Activated naive CD4-positive, alpha-beta T cell treated with anti-CD3 and anti-CD28 coated beads, Interleukin-2, amount 50 U/mL, for 72 hours (primary cell): ENCODE data around the gene DCTN4. TPM values are rescaled to one million over a fixed set of nuclear protein-coding genes. Genes with fewer than 3 reads are reported as not detected.

Experiments
- ATAC-seq, 2 donors: fragments of 150-1000 bp; cut with Tn5 transposase; 2 replicates each; pipeline ENCODE4 v1.10.0; 2021; ENCODE audit warnings: mild to moderate bottlenecking in 2 of 2, moderate library complexity in 2 of 2
- DNase-seq, 2 donors: peaks; one replicate each; pipeline ENCODE4 v3.0.0; 2021 to 2022; ENCODE audit warnings: low spot score in 2 of 2
- H3K27ac Mint-ChIP-seq, 2 donors: one replicate each; pipeline ENCODE4 v1.8.0; 2022; ENCODE audit warnings: mild to moderate bottlenecking in 2 of 2, mixed read lengths in 2 of 2
- H3K36me3 Mint-ChIP-seq, 2 donors: one replicate each; pipeline ENCODE4 v1.8.0; 2022; ENCODE audit warnings: mixed read lengths in 2 of 2
- H3K9me3 Mint-ChIP-seq, 2 donors: one replicate each; pipeline ENCODE4 v1.8.0; 2022; ENCODE audit warnings: mixed read lengths in 2 of 2
- total RNA-seq, 2 donors: library from RNA; stranded (reverse); gene quantifications; one replicate each; pipeline ENCODE4 v1.2.3, GENCODE V29; 2022

The DCTN4 gene
- total RNA-seq, 2 donors from 2014 or later: 44.0 to 56.4 TPM

GRCh38 chr5:150781706-150782614 is 23.1 kb upstream of the DCTN4 start:
- peaks cover 29 to 55% of the 10 kb centered on the region in 2 donors for H3K36me3 Mint-ChIP-seq
- ATAC-seq (no peak), DNase-seq (no peak)
- H3K9me3 Mint-ChIP-seq: peaks cover 4 to 5% of the 10 kb centered on the region in 2 donors
- H3K27ac Mint-ChIP-seq: peak overlapping the region; percentile 61 to 93

GRCh38 chr5:150780816-150781221 is 22.0 kb upstream of the DCTN4 start:
- DNase-seq (no peak), ATAC-seq (peak in 1 of 2 donors; percentile 46)
- H3K27ac Mint-ChIP-seq: peak overlapping the region; percentile 90 to 93
- peaks cover 1% of the 10 kb centered on the region in 2 donors for H3K9me3 Mint-ChIP-seq
- peaks cover 20 to 44% of the 10 kb centered on the region in 2 donors for H3K36me3 Mint-ChIP-seq

- H3K36me3 Mint-ChIP-seq: peaks cover 18 to 38% of the 10 kb centered on the region in 2 donors
- DNase-seq (peak in 1 of 2 donors; percentile 83), ATAC-seq (peak; percentile 27 to 70)
- H3K9me3 Mint-ChIP-seq: no peaks in the 10 kb centered on the region
- H3K27ac Mint-ChIP-seq: peak overlapping the region; percentile 90 to 93
Observed at GRCh38 chr5:150780187-150780692, 21.4 kb upstream of the DCTN4 start.

GRCh38 chr5:150779397-150780186 is 20.8 kb upstream of the DCTN4 start:
- no peak for DNase-seq
- no peaks in the 10 kb centered on the region for H3K9me3 Mint-ChIP-seq
- ATAC-seq: no peak
- H3K27ac Mint-ChIP-seq: peak overlapping the region; percentile 93
- H3K36me3 Mint-ChIP-seq: peaks cover 18 to 31% of the 10 kb centered on the region in 2 donors

- no peaks in the 10 kb centered on the region for H3K9me3 Mint-ChIP-seq
- peaks cover 18 to 27% of the 10 kb centered on the region in 2 donors for H3K36me3 Mint-ChIP-seq
- ATAC-seq: peak; percentile 21 to 60
- peak within 1 kb of the TSS; percentile 93 for H3K27ac Mint-ChIP-seq
- DNase-seq: peak; percentile 68 to 70
Observed at GRCh38 chr5:150778517-150779396, 19.9 kb upstream of the DCTN4 start, which contains the start of gene SMIM3. Gene SMIM3 (plus strand): TSS chr5:150778757. CDS start chr5:150795441, 16,684 bp downstream.

- DNase-seq: no peak
- Mint-ChIP-seq H3K36me3 (peaks cover 18 to 27% of the 10 kb centered on the region in 2 donors), H3K9me3 (no peaks in the 10 kb centered on the region), H3K27ac (peak overlapping the region; percentile 47 to 93)
- no peak for ATAC-seq
Observed at GRCh38 chr5:150778088-150778516, 19.3 kb upstream of the DCTN4 start.

- Mint-ChIP-seq H3K9me3 (no peaks in the 10 kb centered on the region), H3K36me3 (peaks cover 18 to 27% of the 10 kb centered on the region in 2 donors), H3K27ac (peak overlapping the region; percentile 47 to 93)
- ATAC-seq: no peak
- DNase-seq: no peak
Observed at GRCh38 chr5:150777685-150778084, 18.9 kb upstream of the DCTN4 start.

GRCh38 chr5:150774145-150774544 is 15.3 kb upstream of the DCTN4 start:
- Mint-ChIP-seq H3K36me3 (peaks cover 4 to 5% of the 10 kb centered on the region in 2 donors), H3K27ac (no peak overlapping the region), H3K9me3 (no peaks in the 10 kb centered on the region)
- no peak for ATAC-seq
- no peak for DNase-seq

- ATAC-seq (no peak), DNase-seq (no peak)
- no peaks in the 10 kb centered on the region for H3K9me3 Mint-ChIP-seq
- no peak overlapping the region for H3K27ac Mint-ChIP-seq
- no peaks in the 10 kb centered on the region for H3K36me3 Mint-ChIP-seq
Observed at GRCh38 chr5:150771034-150771795, 12.4 kb upstream of the DCTN4 start.

- DNase-seq: no peak
- Mint-ChIP-seq H3K9me3 (peaks cover 0 to 9% of the 10 kb centered on the region in 2 donors), H3K27ac (no peak overlapping the region), H3K36me3 (no peaks in the 10 kb centered on the region)
- ATAC-seq: no peak
Observed at GRCh38 chr5:150766251-150766650, 7.4 kb upstream of the DCTN4 start.

- DNase-seq (no peak), ATAC-seq (no peak)
- Mint-ChIP-seq H3K9me3 (peaks cover 0 to 9% of the 10 kb centered on the region in 2 donors), H3K27ac (no peak overlapping the region), H3K36me3 (no peaks in the 10 kb centered on the region)
Observed at GRCh38 chr5:150765799-150766169, 7.0 kb upstream of the DCTN4 start.

- no peak for DNase-seq
- Mint-ChIP-seq H3K36me3 (no peaks in the 10 kb centered on the region), H3K27ac (peak overlapping the region in 1 of 2 donors; percentile 47), H3K9me3 (peaks cover 0 to 9% of the 10 kb centered on the region in 2 donors)
- no peak for ATAC-seq
Observed at GRCh38 chr5:150765011-150765798, 6.4 kb upstream of the DCTN4 start.

- H3K9me3 Mint-ChIP-seq: peaks cover 0 to 9% of the 10 kb centered on the region in 2 donors
- peak overlapping the region in 1 of 2 donors; percentile 47 for H3K27ac Mint-ChIP-seq
- no peak for ATAC-seq
- no peak for DNase-seq
- H3K36me3 Mint-ChIP-seq: no peaks in the 10 kb centered on the region
Observed at GRCh38 chr5:150764530-150764929, 5.7 kb upstream of the DCTN4 start.

GRCh38 chr5:150763023-150763769 is 4.4 kb upstream of the DCTN4 start:
- peak overlapping the region in 1 of 2 donors; percentile 32 for H3K27ac Mint-ChIP-seq

More at GRCh38 chr5:150763023-150763769, 4.4 kb upstream of the DCTN4 start:
- ATAC-seq (no peak), DNase-seq (no peak)
- Mint-ChIP-seq H3K9me3 (peaks cover 0 to 9% of the 10 kb centered on the region in 2 donors), H3K36me3 (no peaks in the 10 kb centered on the region)
